Psoas muscle (tissue), 8 donors: ENCODE measurements around the gene COL23A1. TPM values are rescaled to one million over a fixed set of nuclear protein-coding genes. Genes with fewer than 3 reads are reported as not detected.

ENCODE experiments used
- ATAC-seq, 4 donors: fragments of 200-7000 bp; cut with Tn5 transposase; one replicate each; pipeline ENCODE4 v1.9.1; 2020; ENCODE audit warnings: moderate library complexity in 3 of 4, mild to moderate bottlenecking in 2 of 4
- DNase-seq, 2 donors: peaks; one replicate each; pipeline ENCODE4 v3.0.0-alpha.2; 2020
- H3K27ac ChIP-seq: fragments of 200-600 bp; one replicate; pipeline ENCODE4 v1.8.0; 2022
- H3K27me3 ChIP-seq, 3 donors: fragments of 200-600 bp in 1 of 3; one replicate each; pipeline versions ENCODE4 v1.6.1 to v1.8.0; 2013 to 2022; ENCODE audit warnings: low read length in 2 of 3, mild to moderate bottlenecking in 2 of 3, moderate library complexity in 1 of 3; ENCODE audit not compliant: insufficient read depth in 3 of 3
- H3K36me3 ChIP-seq, 2 donors: fragments of 200-600 bp in 1 of 2; one replicate each; pipeline versions ENCODE4 v1.6.1 to v1.8.0; 2013 to 2022; ENCODE audit warnings: low read depth in 1 of 2, mild to moderate bottlenecking in 1 of 2, moderate library complexity in 1 of 2; ENCODE audit not compliant: insufficient read depth in 1 of 2
- H3K4me1 ChIP-seq: fragments of 200-600 bp; one replicate; pipeline ENCODE4 v1.8.0; 2022
- H3K4me3 ChIP-seq: fragments of 200-600 bp; one replicate; pipeline ENCODE4 v1.8.0; 2022; ENCODE audit warnings: mild to moderate bottlenecking
- H3K9me3 ChIP-seq: fragments of 200-600 bp; one replicate; pipeline ENCODE4 v1.8.0; 2022
- WGBS, 3 donors: extraction: QIAGEN DNeasy Blood & Tissue Kit; methylation state at CpG; one replicate each; pipeline versions ENCODE4 v1.1.6 to v1.1.7; 2013; 5-methylcytosine and 5-hydroxymethylcytosine counted together
- intact Hi-C, 2 donors: fragments of 100-400 bp; cut with DNase I; formaldehyde crosslinking; loops; one replicate each; pipeline versions ENCODE4 v1.11.0 to v1.14.2; 2022
- polyA plus RNA-seq, 3 donors: library from polyadenylated mRNA; stranded (reverse); fragments of 200-250 nt; gene quantifications; one replicate each; pipeline ENCODE4 v1.2.3, GENCODE V29; 2013
- total RNA-seq, 4 donors: library from RNA; stranded (reverse); fragmentation: NEBNext Ultra II Directional in 2 of 4; extraction: Animal tissue kit (Norgen Biotek cat#: 25700) in 2 of 4; gene quantifications; one replicate each; pipeline versions ENCODE4 v1.2.1 to v1.2.4, GENCODE V29; 2021 to 2023
- TF ChIP-seq, protein P1 (sequence below): fragments of 200-600 bp; IDR thresholded peaks from one replicate; pipeline ENCODE4 v1.8.0; 2022; ENCODE audit warnings: antibody characterized with exemption
- donor health status: healthy with polysubstance abuse.
- donor health status: DM: no; HTN: no; CAD: no; lungs with moderate emphysema.
- donor health status: Bipolar disorder and iron deficiency.
- donor health status: healthy.
- donor health status: DM: yes; HTN: yes; CAD: no.
- donor health status: DM: no; HTN: no; CAD: no.
- donor health status: DM: no; HTN: no; CAD: no.
- donor health status: DM: yes; HTN: yes; CAD: no.

COL23A1 gene
- total and polyA plus RNA-seq, 7 donors = 0.66 to 3.0 (median 1.2) TPM

DNA sequence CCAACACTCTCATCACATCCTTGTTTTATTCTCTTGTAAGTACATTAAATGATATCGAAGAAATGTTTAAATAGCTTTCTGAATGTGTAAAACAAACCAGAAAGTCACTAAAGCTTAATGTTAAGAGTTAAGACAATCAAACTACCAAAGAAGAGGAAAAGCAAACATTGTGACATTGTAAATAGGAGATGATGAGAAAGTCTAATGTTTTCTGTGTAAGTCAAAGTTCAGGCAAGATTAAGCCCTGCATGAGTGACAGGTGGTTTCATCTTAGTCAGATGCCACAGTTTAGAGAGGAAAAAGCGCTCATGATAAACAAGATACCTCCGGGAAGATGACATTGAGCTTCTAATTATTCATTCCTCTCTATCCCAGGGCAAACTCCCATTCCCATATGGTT, 306.7 kb downstream of the COL23A1 start:
- Histone ChIP-seq H3K27me3 (peaks cover 0 to 14% (median 2%) of the 10 kb centered on the region in 3 donors), H3K4me3 (no peak overlapping the region), H3K9me3 (peaks cover 12% of the 10 kb centered on the region), H3K4me1 (no peaks in the 10 kb centered on the region), H3K27ac (no peak overlapping the region), H3K36me3 (no peaks in the 10 kb centered on the region)
- TF ChIP-seq, protein P1, sequence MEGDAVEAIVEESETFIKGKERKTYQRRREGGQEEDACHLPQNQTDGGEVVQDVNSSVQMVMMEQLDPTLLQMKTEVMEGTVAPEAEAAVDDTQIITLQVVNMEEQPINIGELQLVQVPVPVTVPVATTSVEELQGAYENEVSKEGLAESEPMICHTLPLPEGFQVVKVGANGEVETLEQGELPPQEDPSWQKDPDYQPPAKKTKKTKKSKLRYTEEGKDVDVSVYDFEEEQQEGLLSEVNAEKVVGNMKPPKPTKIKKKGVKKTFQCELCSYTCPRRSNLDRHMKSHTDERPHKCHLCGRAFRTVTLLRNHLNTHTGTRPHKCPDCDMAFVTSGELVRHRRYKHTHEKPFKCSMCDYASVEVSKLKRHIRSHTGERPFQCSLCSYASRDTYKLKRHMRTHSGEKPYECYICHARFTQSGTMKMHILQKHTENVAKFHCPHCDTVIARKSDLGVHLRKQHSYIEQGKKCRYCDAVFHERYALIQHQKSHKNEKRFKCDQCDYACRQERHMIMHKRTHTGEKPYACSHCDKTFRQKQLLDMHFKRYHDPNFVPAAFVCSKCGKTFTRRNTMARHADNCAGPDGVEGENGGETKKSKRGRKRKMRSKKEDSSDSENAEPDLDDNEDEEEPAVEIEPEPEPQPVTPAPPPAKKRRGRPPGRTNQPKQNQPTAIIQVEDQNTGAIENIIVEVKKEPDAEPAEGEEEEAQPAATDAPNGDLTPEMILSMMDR = no peak
- DNase-seq (no peak), ATAC-seq (no peak)
- intact Hi-C loops = loop anchor here in 1 of 2 donors (10.0 kb wide), 1 partner anchor 301 kb away; no protein-coding TSS in a partner anchor
- 89 to 95% (median 95%) methylated on average over 3 of the region's 3 CpGs for WGBS, 3 donors

DNA sequence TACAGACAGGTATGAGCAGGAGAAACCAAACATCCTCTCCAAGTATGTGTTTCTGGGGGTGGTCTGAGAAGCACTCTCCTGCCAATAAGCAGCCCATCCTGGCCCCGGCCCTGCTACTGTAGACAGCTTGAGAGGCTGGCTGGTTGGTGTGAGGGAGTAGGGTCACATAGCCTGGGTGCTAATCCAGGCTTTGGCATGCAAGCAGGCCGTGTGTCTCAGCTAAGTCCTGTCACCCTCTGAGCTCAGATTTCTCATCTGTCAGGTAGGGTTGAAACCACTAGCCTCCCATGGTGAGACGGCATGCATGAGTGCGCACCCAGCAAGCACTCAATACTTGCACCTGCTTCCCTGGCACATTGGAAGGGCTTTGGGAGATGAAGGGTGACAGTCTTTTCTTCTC, 307.8 kb downstream of the COL23A1 start:
- ATAC-seq = peak in 2 of 4 donors; percentile 52 to 66
- Histone ChIP-seq H3K36me3 (no peaks in the 10 kb centered on the region), H3K9me3 (peaks cover 12% of the 10 kb centered on the region), H3K27ac (no peak overlapping the region), H3K4me3 (no peak overlapping the region), H3K4me1 (no peaks in the 10 kb centered on the region), H3K27me3 (peaks cover 0 to 7% (median under 1%) of the 10 kb centered on the region in 3 donors)
- TF ChIP-seq, protein P1 = no peak
- 32 to 46% (median 43%) methylated on average over 4 of the region's 4 CpGs for WGBS, 3 donors
- peak in 1 of 2 donors; percentile 27 for DNase-seq
- intact Hi-C loops = loop anchor here in 1 of 2 donors (10.0 kb wide), 1 partner anchor 302 kb away; no protein-coding TSS in a partner anchor

DNA sequence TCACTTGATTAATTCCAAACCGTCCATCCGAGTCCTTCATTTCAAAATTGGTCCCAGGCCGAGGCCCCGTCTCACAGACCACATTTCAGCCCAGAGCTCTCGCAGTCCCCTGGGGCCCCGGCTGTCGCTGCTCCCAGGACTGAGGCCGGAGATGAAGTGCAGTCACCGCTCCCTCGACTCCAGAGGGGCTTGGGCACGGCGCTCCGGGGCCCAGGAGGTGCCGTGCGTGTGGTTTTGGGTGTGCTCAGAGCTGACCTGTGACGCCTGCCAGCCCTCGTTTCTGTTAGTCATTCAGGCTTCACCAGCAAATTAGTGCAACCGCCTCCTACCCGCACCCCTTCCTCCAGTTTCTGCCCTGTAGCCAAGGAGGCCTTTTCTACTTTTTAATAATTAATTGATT, 308.9 kb downstream of the COL23A1 start:
- intact Hi-C loops = loop anchor here (2.0 to 10.0 kb wide), 2 partner anchors 271 to 303 kb away; no protein-coding TSS in a partner anchor
- DNase-seq (peak in 1 of 2 donors; percentile 51), ATAC-seq (no peak)
- Histone ChIP-seq H3K4me1 (no peaks in the 10 kb centered on the region), H3K9me3 (peaks cover 12% of the 10 kb centered on the region), H3K27ac (no peak overlapping the region), H3K4me3 (no peak overlapping the region), H3K36me3 (no peaks in the 10 kb centered on the region), H3K27me3 (peaks cover 0 to 2% (median 0%) of the 10 kb centered on the region in 3 donors)
- 81 to 84% (median 83%) methylated on average over 19 of the region's 19 CpGs for WGBS, 3 donors
- TF ChIP-seq, protein P1 = no peak

DNA sequence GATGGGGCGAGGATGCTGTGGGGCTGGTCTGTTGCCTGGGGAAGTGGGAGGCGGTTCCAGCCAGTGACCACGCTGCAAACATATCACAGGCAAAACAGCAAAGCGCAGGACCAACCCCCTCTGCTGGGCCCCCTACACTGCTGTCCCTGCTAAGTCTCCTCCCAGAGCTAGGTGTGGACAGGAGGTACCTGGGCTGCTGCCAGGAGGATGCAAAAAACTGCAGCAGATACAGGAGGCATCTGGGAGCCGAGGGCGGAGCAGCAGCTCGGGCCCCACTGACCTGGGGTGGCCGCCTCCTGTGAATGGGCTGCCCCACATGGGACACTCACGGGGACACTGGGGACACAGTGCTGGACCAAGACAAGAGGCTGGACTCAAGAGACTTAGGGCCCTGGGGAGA, 309.6 kb downstream of the COL23A1 start:
- intact Hi-C loops = loop anchor here (1.0 to 10.0 kb wide), 4 partner anchors 270 to 310 kb away; partner anchors contain the start of gene COL23A1 (in 1 of the 2)
- H3K27ac ChIP-seq = no peak overlapping the region
- peaks cover 0 to 5% (median 2%) of the 10 kb centered on the region in 3 donors for H3K27me3 ChIP-seq
- H3K9me3 ChIP-seq = peaks cover 12% of the 10 kb centered on the region
- DNase-seq = peak in 1 of 2 donors; percentile 41
- WGBS, 3 donors = 92 to 96% (median 92%) methylated on average over 9 of the region's 9 CpGs
- no peak for ATAC-seq
- no peak overlapping the region for H3K4me3 ChIP-seq
- TF ChIP-seq, protein P1 = no peak
- H3K36me3 ChIP-seq = no peaks in the 10 kb centered on the region
- no peaks in the 10 kb centered on the region for H3K4me1 ChIP-seq
